ENCODE data around the gene KLRF2. TPM values are rescaled to one million over a fixed set of nuclear protein-coding genes. Genes with fewer than 3 reads are reported as not detected.

Gene KLRF2
- total RNA-seq, 1 donor from 2014 or later: not detected

DNA sequence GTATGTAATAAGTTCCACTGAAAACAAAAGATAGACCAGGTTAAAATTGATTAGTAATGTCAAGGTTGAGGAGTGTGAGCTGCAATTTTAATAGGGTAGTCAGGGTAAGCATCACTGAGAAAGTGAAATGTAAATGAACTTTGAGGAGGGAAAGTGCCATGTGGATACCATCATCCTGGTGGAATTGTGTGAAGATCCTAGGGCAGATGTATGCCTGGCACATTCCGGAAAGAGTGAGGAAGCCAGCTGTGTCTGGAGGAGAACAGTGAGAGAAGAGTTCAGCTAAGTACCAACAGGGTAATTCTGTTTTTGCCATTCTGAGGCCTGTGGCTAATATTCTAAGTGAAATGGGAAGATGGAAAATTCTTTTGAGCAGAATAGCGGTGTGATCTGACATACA is 53.7 kb downstream of the KLRF2 start:
- H3K27ac ChIP-seq: no peak overlapping the region
- no peaks in the 10 kb centered on the region for H3K36me3 ChIP-seq
- TF ChIP-seq EZH2 (IDR thresholded peaks at IDR 0.05) (no peak), EZH2phosphoT487 (IDR thresholded peaks at IDR 0.05) (no peak)
- TF ChIP-seq, protein P1, sequence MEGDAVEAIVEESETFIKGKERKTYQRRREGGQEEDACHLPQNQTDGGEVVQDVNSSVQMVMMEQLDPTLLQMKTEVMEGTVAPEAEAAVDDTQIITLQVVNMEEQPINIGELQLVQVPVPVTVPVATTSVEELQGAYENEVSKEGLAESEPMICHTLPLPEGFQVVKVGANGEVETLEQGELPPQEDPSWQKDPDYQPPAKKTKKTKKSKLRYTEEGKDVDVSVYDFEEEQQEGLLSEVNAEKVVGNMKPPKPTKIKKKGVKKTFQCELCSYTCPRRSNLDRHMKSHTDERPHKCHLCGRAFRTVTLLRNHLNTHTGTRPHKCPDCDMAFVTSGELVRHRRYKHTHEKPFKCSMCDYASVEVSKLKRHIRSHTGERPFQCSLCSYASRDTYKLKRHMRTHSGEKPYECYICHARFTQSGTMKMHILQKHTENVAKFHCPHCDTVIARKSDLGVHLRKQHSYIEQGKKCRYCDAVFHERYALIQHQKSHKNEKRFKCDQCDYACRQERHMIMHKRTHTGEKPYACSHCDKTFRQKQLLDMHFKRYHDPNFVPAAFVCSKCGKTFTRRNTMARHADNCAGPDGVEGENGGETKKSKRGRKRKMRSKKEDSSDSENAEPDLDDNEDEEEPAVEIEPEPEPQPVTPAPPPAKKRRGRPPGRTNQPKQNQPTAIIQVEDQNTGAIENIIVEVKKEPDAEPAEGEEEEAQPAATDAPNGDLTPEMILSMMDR (IDR thresholded peaks at IDR 0.05): no peak
- H3K4me1 ChIP-seq: no peaks in the 10 kb centered on the region
- no peak for DNase-seq (ENCODE audit: low spot score)
- no peaks in the 10 kb centered on the region for H4K20me1 ChIP-seq (ENCODE audit: low read depth)
- Mint-ChIP-seq H3K4me1 (no peaks in the 10 kb centered on the region), H3K9me3 (no peaks in the 10 kb centered on the region), H3K36me3 (no peaks in the 10 kb centered on the region), H3K27me3 (ENCODE audit: insufficient read depth, low read depth) (no peaks in the 10 kb centered on the region), H3K4me3 (no peak overlapping the region), H3K27ac (no peak overlapping the region)
- H3K4me3 ChIP-seq: no peak overlapping the region
- H3K9ac ChIP-seq: no peak overlapping the region
- no peaks in the 10 kb centered on the region for H3K79me2 ChIP-seq (ENCODE audit: low read depth)
- no peaks in the 10 kb centered on the region for H3K27me3 ChIP-seq
- H2AFZ ChIP-seq (replicated peaks): no peak overlapping the region
- H3F3A ChIP-seq (ENCODE audit: low read depth): no peaks in the 10 kb centered on the region
- no peak overlapping the region for H3K4me2 ChIP-seq
- no peaks in the 10 kb centered on the region for H3K9me3 ChIP-seq (ENCODE audit: low read depth)

DNA sequence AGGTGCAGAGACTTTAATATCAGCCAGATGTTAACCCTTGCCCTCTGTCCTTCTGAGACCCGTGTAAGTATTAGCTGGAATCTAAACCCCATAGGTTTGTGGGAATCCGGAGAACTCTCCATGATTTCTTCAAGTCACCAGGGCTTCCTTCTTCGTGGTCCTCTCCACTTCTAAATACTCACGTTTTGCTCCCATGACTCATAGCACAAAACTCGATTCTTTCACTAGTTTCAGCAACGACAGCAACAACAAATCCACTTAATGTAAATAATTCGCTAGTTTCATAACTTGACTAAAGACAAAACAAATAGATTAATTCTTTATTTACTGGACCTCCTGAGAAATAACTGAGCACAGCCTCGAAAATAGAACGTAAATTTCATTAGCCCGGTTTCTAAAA is 55.3 kb downstream of the KLRF2 start:
- Mint-ChIP-seq H3K4me3 (no peak overlapping the region), H3K27ac (no peak overlapping the region), H3K36me3 (no peaks in the 10 kb centered on the region), H3K27me3 (ENCODE audit: insufficient read depth, low read depth) (peaks cover 2% of the 10 kb centered on the region), H3K9me3 (no peaks in the 10 kb centered on the region), H3K4me1 (no peaks in the 10 kb centered on the region)
- Histone ChIP-seq H3K79me2 (ENCODE audit: low read depth) (no peaks in the 10 kb centered on the region), H3K27me3 (no peaks in the 10 kb centered on the region), H3K9me3 (ENCODE audit: low read depth) (no peaks in the 10 kb centered on the region), H3K4me2 (no peak overlapping the region), H3K9ac (no peak overlapping the region), H3K27ac (no peak overlapping the region), H3K4me1 (no peaks in the 10 kb centered on the region), H2AFZ (replicated peaks) (no peak overlapping the region), H3K36me3 (no peaks in the 10 kb centered on the region), H4K20me1 (ENCODE audit: low read depth) (no peaks in the 10 kb centered on the region), H3K4me3 (no peak overlapping the region), H3F3A (ENCODE audit: low read depth) (no peaks in the 10 kb centered on the region)
- no peak for DNase-seq (ENCODE audit: low spot score)
- TF ChIP-seq EZH2 (IDR thresholded peaks at IDR 0.05) (no peak), EZH2phosphoT487 (IDR thresholded peaks at IDR 0.05) (no peak)
- TF ChIP-seq, protein P1 (IDR thresholded peaks at IDR 0.05): no peak

DNA sequence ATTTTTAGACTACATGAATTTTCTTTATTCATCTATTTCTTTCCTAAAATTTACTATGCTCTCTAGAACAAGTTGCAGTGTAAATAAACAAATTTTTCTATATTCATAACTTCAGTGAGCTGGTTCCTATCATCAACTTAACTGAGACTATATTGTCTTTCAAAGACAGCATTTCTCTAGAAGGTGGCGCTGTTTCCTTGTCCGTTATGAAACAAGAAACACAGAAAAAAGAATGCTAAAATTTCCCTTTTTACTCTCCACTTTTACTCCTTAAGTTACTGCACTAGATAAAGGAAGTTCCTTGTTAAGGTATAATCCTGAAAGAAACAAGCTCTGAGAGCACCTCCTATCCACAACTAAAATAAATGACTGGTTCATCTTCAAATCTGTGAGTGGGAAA is 59.1 kb downstream of the KLRF2 start:
- no peak overlapping the region for H3K9ac ChIP-seq
- Mint-ChIP-seq H3K27ac (no peak overlapping the region), H3K36me3 (no peaks in the 10 kb centered on the region), H3K4me3 (no peak overlapping the region), H3K27me3 (ENCODE audit: insufficient read depth, low read depth) (peaks cover 2% of the 10 kb centered on the region), H3K9me3 (no peaks in the 10 kb centered on the region), H3K4me1 (no peaks in the 10 kb centered on the region)
- H2AFZ ChIP-seq (replicated peaks): no peak overlapping the region
- H3K79me2 ChIP-seq (ENCODE audit: low read depth): no peaks in the 10 kb centered on the region
- no peak for TF ChIP-seq EZH2 (IDR thresholded peaks at IDR 0.05)
- TF ChIP-seq, protein P1 (IDR thresholded peaks at IDR 0.05): peak; percentile 51
- H3K36me3 ChIP-seq: no peaks in the 10 kb centered on the region
- DNase-seq (ENCODE audit: low spot score): peak; percentile 14
- H3K9me3 ChIP-seq (ENCODE audit: low read depth): no peaks in the 10 kb centered on the region
- H3K4me3 ChIP-seq: no peak overlapping the region
- no peak overlapping the region for H3K4me2 ChIP-seq
- H3K27me3 ChIP-seq: no peaks in the 10 kb centered on the region
- H4K20me1 ChIP-seq (ENCODE audit: low read depth): no peaks in the 10 kb centered on the region
- H3K4me1 ChIP-seq: no peaks in the 10 kb centered on the region
- no peaks in the 10 kb centered on the region for H3F3A ChIP-seq (ENCODE audit: low read depth)
- no peak overlapping the region for H3K27ac ChIP-seq

DNA sequence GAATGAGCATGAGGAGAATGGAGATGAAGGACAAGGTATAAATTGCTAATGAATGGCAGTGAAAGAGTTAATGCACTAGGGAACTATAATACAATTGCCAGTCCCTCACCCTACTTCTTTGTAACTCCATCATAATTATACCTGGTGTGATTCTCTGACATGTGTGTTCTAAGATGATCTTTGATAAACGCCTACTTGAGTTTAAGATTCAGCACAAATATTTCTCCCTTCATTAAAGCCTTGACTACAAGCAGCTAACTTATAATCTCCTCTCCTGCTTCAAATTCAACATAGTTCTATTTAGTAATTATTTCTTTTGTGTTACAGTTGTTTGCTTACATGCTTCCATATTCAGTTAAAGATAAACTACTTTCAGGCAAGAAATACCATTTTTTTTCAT is 60.5 kb downstream of the KLRF2 start:
- H3K4me1 Mint-ChIP-seq: no peaks in the 10 kb centered on the region
- Histone ChIP-seq H3F3A (ENCODE audit: low read depth) (no peaks in the 10 kb centered on the region), H3K27me3 (no peaks in the 10 kb centered on the region), H3K4me3 (no peak overlapping the region), H3K4me1 (no peaks in the 10 kb centered on the region), H3K79me2 (ENCODE audit: low read depth) (no peaks in the 10 kb centered on the region), H3K27ac (no peak overlapping the region), H3K9me3 (ENCODE audit: low read depth) (no peaks in the 10 kb centered on the region), H3K4me2 (no peak overlapping the region), H3K9ac (no peak overlapping the region), H4K20me1 (ENCODE audit: low read depth) (no peaks in the 10 kb centered on the region), H3K36me3 (no peaks in the 10 kb centered on the region), H2AFZ (replicated peaks) (no peak overlapping the region)
- H3K27ac Mint-ChIP-seq: no peak overlapping the region
- no peaks in the 10 kb centered on the region for H3K36me3 Mint-ChIP-seq
- no peak for DNase-seq (ENCODE audit: low spot score)
- H3K9me3 Mint-ChIP-seq: no peaks in the 10 kb centered on the region
- peaks cover 2% of the 10 kb centered on the region for H3K27me3 Mint-ChIP-seq (ENCODE audit: insufficient read depth, low read depth)
- TF ChIP-seq, protein P1 (IDR thresholded peaks at IDR 0.05): no peak
- TF ChIP-seq EZH2 (IDR thresholded peaks at IDR 0.05) (no peak), EZH2phosphoT487 (IDR thresholded peaks at IDR 0.05) (no peak)
- H3K4me3 Mint-ChIP-seq: no peak overlapping the region
